ENCODE data around the gene RNF212B. TPM values are rescaled to one million over a fixed set of nuclear protein-coding genes. Genes with fewer than 3 reads are reported as not detected.

Gene RNF212B
- total and polyA plus RNA-seq, 2 of the 13 experiments (the other 11 are each of a cell fraction or from before 2014, with no cell fraction given): 0.05 TPM; not detected in 1

DNA sequence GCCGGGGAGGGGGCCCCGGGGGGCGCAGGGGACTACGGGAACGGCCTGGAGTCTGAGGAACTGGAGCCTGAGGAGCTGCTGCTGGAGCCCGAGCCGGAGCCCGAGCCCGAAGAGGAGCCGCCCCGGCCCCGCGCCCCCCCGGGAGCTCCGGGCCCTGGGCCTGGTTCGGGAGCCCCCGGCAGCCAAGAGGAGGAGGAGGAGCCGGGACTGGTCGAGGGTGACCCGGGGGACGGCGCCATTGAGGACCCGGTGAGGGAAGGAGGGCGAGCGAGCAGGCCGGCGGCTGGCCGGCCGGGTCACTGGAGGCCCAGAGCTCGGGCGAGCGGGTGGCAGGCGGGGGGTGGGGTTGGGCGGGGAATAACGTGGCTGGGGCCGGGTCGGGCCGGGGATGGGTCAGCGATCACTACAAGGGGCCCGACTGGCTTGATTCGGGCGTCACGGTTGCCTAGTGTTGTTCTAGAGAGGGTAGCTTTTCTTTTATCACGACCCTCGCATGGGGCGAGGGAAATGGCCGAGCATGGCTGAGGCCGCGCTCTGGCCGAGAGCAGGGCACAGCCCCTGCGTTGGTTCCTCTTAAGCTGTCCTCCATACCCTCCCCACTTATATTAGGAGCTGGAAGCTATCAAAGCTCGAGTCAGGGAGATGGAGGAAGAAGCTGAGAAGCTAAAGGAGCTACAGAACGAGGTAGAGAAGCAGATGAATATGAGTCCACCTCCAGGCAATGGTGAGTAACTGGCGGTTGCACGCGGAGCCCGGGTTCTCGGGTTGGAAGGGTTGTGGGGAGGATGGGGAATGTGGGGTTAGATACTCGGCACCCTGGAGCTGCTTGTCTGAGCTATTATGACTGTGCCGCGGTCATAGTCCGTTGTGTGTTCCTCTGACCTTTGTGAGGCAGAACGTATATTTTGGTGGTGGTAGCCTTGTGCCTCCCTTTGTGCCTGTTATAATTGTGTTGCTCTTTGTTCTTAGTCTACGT, 84.1 kb downstream of the RNF212B start (continued):
- TF ChIP-seq, protein P1, sequence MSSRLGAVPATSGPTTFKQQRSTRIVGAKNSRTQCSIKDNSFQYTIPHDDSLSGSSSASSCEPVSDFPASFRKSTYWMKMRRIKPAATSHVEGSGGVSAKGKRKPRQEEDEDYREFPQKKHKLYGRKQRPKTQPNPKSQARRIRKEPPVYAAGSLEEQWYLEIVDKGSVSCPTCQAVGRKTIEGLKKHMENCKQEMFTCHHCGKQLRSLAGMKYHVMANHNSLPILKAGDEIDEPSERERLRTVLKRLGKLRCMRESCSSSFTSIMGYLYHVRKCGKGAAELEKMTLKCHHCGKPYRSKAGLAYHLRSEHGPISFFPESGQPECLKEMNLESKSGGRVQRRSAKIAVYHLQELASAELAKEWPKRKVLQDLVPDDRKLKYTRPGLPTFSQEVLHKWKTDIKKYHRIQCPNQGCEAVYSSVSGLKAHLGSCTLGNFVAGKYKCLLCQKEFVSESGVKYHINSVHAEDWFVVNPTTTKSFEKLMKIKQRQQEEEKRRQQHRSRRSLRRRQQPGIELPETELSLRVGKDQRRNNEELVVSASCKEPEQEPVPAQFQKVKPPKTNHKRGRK (CRISPR knock-in tag; IDR thresholded peaks at IDR 0.05): peak; percentile 61; the same call in 1 of the 2 replicates
- TF ChIP-seq NFE2 (CRISPR knock-in tag; IDR thresholded peaks at IDR 0.05) (no peak), SMC3 (IDR thresholded peaks at IDR 0.05; ENCODE audit: low read length) (no peak), FLYWCH1 (CRISPR knock-in tag; IDR thresholded peaks at IDR 0.05) (no peak), ATF7 (IDR thresholded peaks at IDR 0.05) (no peak), ATF7 (CRISPR knock-in tag; IDR thresholded peaks at IDR 0.05) (peak; percentile 53; the same call in 1 of the 2 replicates), ZNF30 (CRISPR knock-in tag; IDR thresholded peaks at IDR 0.05) (0 out of 2 replicates have a peak, but pooled peaks have one; percentile 71), HNRNPUL1 (IDR thresholded peaks at IDR 0.05; ENCODE audit: low read depth, low read length) (no peak), SMARCC2 (IDR thresholded peaks at IDR 0.05) (no peak), ZNF570 (CRISPR knock-in tag; IDR thresholded peaks at IDR 0.05; ENCODE audit: borderline replicate concordance) (peak; percentile 22; the same call in 1 of the 2 replicates), KDM4B (CRISPR knock-in tag; IDR thresholded peaks at IDR 0.05) (no peak; the same call in none of the 2 replicates), NFIC (IDR thresholded peaks at IDR 0.05; ENCODE audit: low read length) (no peak), JARID2 (CRISPR knock-in tag; IDR thresholded peaks at IDR 0.05; ENCODE audit: insufficient replicate concordance) (no peak), ZNF451 (CRISPR knock-in tag; IDR thresholded peaks at IDR 0.05) (0 out of 2 replicates have a peak, but pooled peaks have one; percentile 37), MYC (CRISPR knock-in tag; IDR thresholded peaks at IDR 0.05; ENCODE audit: borderline replicate concordance) (peak; percentile 67; the same call in 1 of the 2 replicates), RNF2 (conservative IDR thresholded peaks at IDR 0.05; ENCODE audit: low read depth) (0 out of 2 replicates have a peak, but pooled peaks have one; percentile 21), ETV5 (CRISPR knock-in tag; IDR thresholded peaks at IDR 0.05; ENCODE audit: borderline replicate concordance) (no peak; the same call in none of the 2 replicates), FOXA3 (CRISPR knock-in tag; IDR thresholded peaks at IDR 0.05) (no peak), ZNF672 (CRISPR knock-in tag; IDR thresholded peaks at IDR 0.05) (no peak; the same call in 1 of the 2 replicates), SAP130 (CRISPR knock-in tag; IDR thresholded peaks at IDR 0.05; ENCODE audit: low read depth) (peak; percentile 80), ZKSCAN8 (CRISPR knock-in tag; IDR thresholded peaks at IDR 0.05; ENCODE audit: borderline replicate concordance) (no peak), HINFP (CRISPR knock-in tag; IDR thresholded peaks at IDR 0.05; ENCODE audit: low read depth) (no peak), FOXP1 (IDR thresholded peaks at IDR 0.05) (no peak), FOXP1 (CRISPR knock-in tag; IDR thresholded peaks at IDR 0.05) (no peak), ZNF138 (CRISPR knock-in tag; IDR thresholded peaks at IDR 0.05; ENCODE audit: low read depth) (peak; percentile 16; the same call in 1 of the 2 replicates)

Measured in HepG2 (cell line).